Breast epithelium (tissue), 3 donors: Measurements from ENCODE around the gene SHC3.

Experiments used
- POLR2A ChIP-seq: fragments of 450-650 bp; IDR thresholded peaks from one replicate; pipeline ENCODE4 v1.6.1; 2016; ENCODE audit warnings: antibody characterized with exemption, mild to moderate bottlenecking, moderate library complexity
- POLR2AphosphoS5 ChIP-seq, 3 donors: sonication (generic); formaldehyde crosslinking; IDR thresholded peaks; one replicate each; pipeline ENCODE4 v1.6.1; 2017; ENCODE audit warnings: antibody characterized with exemption in 3 of 3
- TF ChIP-seq, protein P1 (sequence below), 3 donors: fragments of 450-650 bp; IDR thresholded peaks; one replicate each; pipeline ENCODE4 v1.5.1; 2016 to 2017; ENCODE audit warnings: antibody characterized with exemption in 3 of 3, mild to moderate bottlenecking in 3 of 3, moderate library complexity in 3 of 3

DNA sequence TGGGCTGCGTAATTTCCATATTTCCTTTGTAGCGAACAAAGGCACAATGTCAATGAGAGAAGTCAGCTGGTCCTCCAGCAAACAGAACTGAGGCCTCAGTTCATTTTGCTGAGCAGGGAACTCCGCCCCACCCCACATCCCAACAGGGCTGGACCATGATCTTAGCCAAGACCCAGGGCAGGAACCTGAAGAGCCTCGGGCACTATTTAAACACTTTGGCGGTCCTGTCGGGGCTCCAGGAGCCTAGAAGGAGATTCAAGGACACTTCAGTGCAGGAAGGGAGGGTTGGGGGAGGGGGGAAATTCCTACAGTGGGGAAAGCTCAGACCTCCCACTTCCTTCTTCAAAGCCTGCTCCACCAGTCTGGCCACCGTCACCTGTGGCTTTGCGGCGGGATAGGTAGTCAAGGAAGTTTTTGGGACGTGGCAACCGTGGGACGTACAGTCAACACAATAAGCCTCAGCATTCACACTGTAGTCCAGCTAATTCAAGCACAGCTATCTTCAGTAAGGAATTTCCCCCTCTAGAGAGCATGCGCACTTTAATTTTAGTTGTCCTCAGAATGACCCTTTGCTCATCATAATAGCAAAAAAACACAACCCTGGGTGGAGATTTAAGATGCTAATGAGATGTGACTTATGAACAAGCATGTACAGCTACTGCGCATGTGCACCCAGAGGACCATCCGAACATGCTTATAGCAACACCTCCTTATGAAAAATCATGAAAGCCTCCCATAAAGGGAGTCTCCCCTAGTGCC is 156.4 kb downstream of the SHC3 start:
- TF ChIP-seq, protein P1, sequence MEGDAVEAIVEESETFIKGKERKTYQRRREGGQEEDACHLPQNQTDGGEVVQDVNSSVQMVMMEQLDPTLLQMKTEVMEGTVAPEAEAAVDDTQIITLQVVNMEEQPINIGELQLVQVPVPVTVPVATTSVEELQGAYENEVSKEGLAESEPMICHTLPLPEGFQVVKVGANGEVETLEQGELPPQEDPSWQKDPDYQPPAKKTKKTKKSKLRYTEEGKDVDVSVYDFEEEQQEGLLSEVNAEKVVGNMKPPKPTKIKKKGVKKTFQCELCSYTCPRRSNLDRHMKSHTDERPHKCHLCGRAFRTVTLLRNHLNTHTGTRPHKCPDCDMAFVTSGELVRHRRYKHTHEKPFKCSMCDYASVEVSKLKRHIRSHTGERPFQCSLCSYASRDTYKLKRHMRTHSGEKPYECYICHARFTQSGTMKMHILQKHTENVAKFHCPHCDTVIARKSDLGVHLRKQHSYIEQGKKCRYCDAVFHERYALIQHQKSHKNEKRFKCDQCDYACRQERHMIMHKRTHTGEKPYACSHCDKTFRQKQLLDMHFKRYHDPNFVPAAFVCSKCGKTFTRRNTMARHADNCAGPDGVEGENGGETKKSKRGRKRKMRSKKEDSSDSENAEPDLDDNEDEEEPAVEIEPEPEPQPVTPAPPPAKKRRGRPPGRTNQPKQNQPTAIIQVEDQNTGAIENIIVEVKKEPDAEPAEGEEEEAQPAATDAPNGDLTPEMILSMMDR (IDR thresholded peaks at IDR 0.05): no peak
- TF ChIP-seq POLR2A (no peak), POLR2AphosphoS5 (IDR thresholded peaks at IDR 0.05) (peak in 2 of 3 donors; percentile 25 to 78)
